Testis (tissue), 3 donors: ENCODE results near the gene SLC16A12. TPM values are rescaled to one million over a fixed set of nuclear protein-coding genes. Genes with fewer than 3 reads are reported as not detected.
A peak's percentile ranks its signal among the peaks of the same experiment; 100 is the strongest.

Experiments used
- DNase-seq: peaks from one replicate; pipeline ENCODE4 v3.0.0-alpha.2; 2019
- H3K27ac ChIP-seq, 2 donors: fragments of 200-600 bp; sonication (generic); one replicate each; pipeline ENCODE4 v1.5.1; 2019
- H3K27me3 ChIP-seq: fragments of 200-600 bp; sonication (generic); one replicate; pipeline ENCODE4 v1.5.1; 2019
- H3K36me3 ChIP-seq: fragments of 200-600 bp; sonication (generic); one replicate; pipeline ENCODE4 v1.5.1; 2017; ENCODE audit warnings: low read depth; ENCODE audit errors: missing control alignments
- H3K4me1 ChIP-seq: fragments of 200-600 bp; sonication (generic); one replicate; pipeline ENCODE4 v1.5.1; 2019
- H3K4me3 ChIP-seq, 2 donors: fragments of 200-600 bp; sonication (generic); one replicate each; pipeline ENCODE4 v1.5.1; 2017 to 2019
- H3K9me3 ChIP-seq: fragments of 200-600 bp; sonication (generic); one replicate; pipeline ENCODE4 v1.5.1; 2017
- CTCF ChIP-seq, 3 experiments: fragments of 450-650 bp in 2 of 3; fragments of 200-600 bp in 1 of 3; sonication (generic) in 1 of 3; IDR thresholded peaks; one replicate each; pipeline ENCODE4 v1.5.1; 2016 to 2019; ENCODE audit warnings: antibody characterized with exemption in 3 of 3, mild to moderate bottlenecking in 2 of 3, moderate library complexity in 1 of 3
- POLR2A ChIP-seq: fragments of 450-650 bp; IDR thresholded peaks from one replicate; pipeline ENCODE4 v1.6.1; 2017; ENCODE audit warnings: antibody characterized with exemption, mild to moderate bottlenecking, moderate library complexity
- WGBS, 2 donors: methylation state at CpG; one replicate each; pipeline ENCODE4 v1.1.5; 2018; 5-methylcytosine and 5-hydroxymethylcytosine counted together
- intact Hi-C: fragments of 100-400 bp; cut with DNase I; formaldehyde crosslinking; loops from one replicate; pipeline ENCODE4 v1.15.1; 2023; ENCODE audit warnings: low total_unique reads
- polyA plus RNA-seq: library from polyadenylated mRNA; stranded (reverse); fragments of 350-450 nt; fragmentation: Illumina TruSeq; extraction: RNeasy Lipid Tissue Mini Kit (QIAGEN cat#74804); gene quantifications from one replicate; pipeline ENCODE4 v1.2.3, GENCODE V29; 2014; ENCODE audit warnings: low read depth, low replicate concordance; ENCODE audit not compliant: insufficient read depth
- total RNA-seq, 2 donors: library from RNA; depleted of rRNA; stranded (reverse); fragments of >200 nt; gene quantifications; one replicate each; pipeline ENCODE4 v1.2.3, GENCODE V29; 2016

The SLC16A12 gene
- total and polyA plus RNA-seq, 3 donors from 2014 or later, result 1.9 to 6.0 (median 2.8) TPM

- Histone ChIP-seq H3K9me3 (no peaks in the 10 kb centered on the region), H3K27ac (no peak overlapping the region), H3K4me1 (no peaks in the 10 kb centered on the region), H3K36me3 (no peaks in the 10 kb centered on the region), H3K4me3 (no peak overlapping the region), H3K27me3 (no peaks in the 10 kb centered on the region)
- intact Hi-C loops, result no loop called here
- TF ChIP-seq POLR2A, result no peak
- TF ChIP-seq CTCF (IDR thresholded peaks at IDR 0.05), result no peak
- 92 to 95% methylated on average over 9 of the region's 9 CpGs for WGBS, 2 donors
- no peak for DNase-seq
Measured at GRCh38 chr10:89468191-89468965, 67.0 kb downstream of the SLC16A12 start.

GRCh38 chr10:89466599-89467035, 68.8 kb downstream of the SLC16A12 start:
- Histone ChIP-seq H3K27ac (no peak overlapping the region), H3K4me1 (no peaks in the 10 kb centered on the region), H3K4me3 (no peak overlapping the region), H3K36me3 (no peaks in the 10 kb centered on the region), H3K9me3 (no peaks in the 10 kb centered on the region), H3K27me3 (no peaks in the 10 kb centered on the region)
- no peak for TF ChIP-seq POLR2A
- peak in 1 of 3 experiments; percentile 41 for TF ChIP-seq CTCF (IDR thresholded peaks at IDR 0.05)
- 76 to 77% methylated on average over 3 of the region's 3 CpGs for WGBS, 2 donors
- intact Hi-C loops, result no loop called here
- DNase-seq, result peak; percentile 23

- Histone ChIP-seq H3K4me3 (no peak overlapping the region), H3K36me3 (no peaks in the 10 kb centered on the region), H3K27ac (no peak overlapping the region), H3K27me3 (no peaks in the 10 kb centered on the region), H3K9me3 (no peaks in the 10 kb centered on the region), H3K4me1 (no peaks in the 10 kb centered on the region)
- DNase-seq, result no peak
- WGBS, 2 donors, result 33 to 63% methylated on average over 2 of the region's 2 CpGs
- TF ChIP-seq POLR2A (no peak), CTCF (IDR thresholded peaks at IDR 0.05) (no peak)
- intact Hi-C loops, result no loop called here
Measured at GRCh38 chr10:89465196-89465595, 70.2 kb downstream of the SLC16A12 start.

GRCh38 chr10:89463846-89464537, 71.4 kb downstream of the SLC16A12 start:
- Histone ChIP-seq H3K4me1 (no peaks in the 10 kb centered on the region), H3K4me3 (no peak overlapping the region), H3K9me3 (no peaks in the 10 kb centered on the region), H3K27me3 (no peaks in the 10 kb centered on the region), H3K36me3 (no peaks in the 10 kb centered on the region), H3K27ac (no peak overlapping the region)
- intact Hi-C loops, result no loop called here
- TF ChIP-seq CTCF (IDR thresholded peaks at IDR 0.05) (no peak), POLR2A (no peak)
- 80 to 86% methylated on average over 6 of the region's 6 CpGs for WGBS, 2 donors
- DNase-seq, result no peak
